GM06990 (cell line): ENCODE results near the gene PRRT3.
A peak's percentile ranks its signal among the peaks of the same experiment; 100 is the strongest.

Source experiments
- DNase-seq: peaks from one replicate; pipeline ENCODE4 v3.0.0-alpha.2; 2011; ENCODE audit not compliant: insufficient read length; ENCODE audit errors: extremely low read depth
- H3K27me3 ChIP-seq: replicated peaks from 2 replicates; pipeline ENCODE4 v1.6.0; 2011; ENCODE audit warnings: low read length; ENCODE audit not compliant: control insufficient read depth, insufficient read depth
- H3K36me3 ChIP-seq: 2 replicates; pipeline ENCODE4 v1.5.1; 2011; ENCODE audit warnings: low read length; ENCODE audit not compliant: control insufficient read depth, insufficient read depth
- H3K4me3 ChIP-seq: replicated peaks from 2 replicates; pipeline ENCODE4 v1.5.1; 2011; ENCODE audit warnings: low read depth, mild to moderate bottlenecking, control low read depth, low read length
- TF ChIP-seq, protein P1 (sequence below): IDR thresholded peaks from 2 replicates; pipeline ENCODE4 v1.5.1; 2011; ENCODE audit warnings: low read length, control low read depth, mild to moderate bottlenecking, inconsistent platforms; ENCODE audit not compliant: insufficient read depth, poor library complexity, severe bottlenecking

Gene PRRT3

GRCh38 chr3:9918261-9919038 is 33.8 kb downstream of the PRRT3 start:
- TF ChIP-seq, protein P1, sequence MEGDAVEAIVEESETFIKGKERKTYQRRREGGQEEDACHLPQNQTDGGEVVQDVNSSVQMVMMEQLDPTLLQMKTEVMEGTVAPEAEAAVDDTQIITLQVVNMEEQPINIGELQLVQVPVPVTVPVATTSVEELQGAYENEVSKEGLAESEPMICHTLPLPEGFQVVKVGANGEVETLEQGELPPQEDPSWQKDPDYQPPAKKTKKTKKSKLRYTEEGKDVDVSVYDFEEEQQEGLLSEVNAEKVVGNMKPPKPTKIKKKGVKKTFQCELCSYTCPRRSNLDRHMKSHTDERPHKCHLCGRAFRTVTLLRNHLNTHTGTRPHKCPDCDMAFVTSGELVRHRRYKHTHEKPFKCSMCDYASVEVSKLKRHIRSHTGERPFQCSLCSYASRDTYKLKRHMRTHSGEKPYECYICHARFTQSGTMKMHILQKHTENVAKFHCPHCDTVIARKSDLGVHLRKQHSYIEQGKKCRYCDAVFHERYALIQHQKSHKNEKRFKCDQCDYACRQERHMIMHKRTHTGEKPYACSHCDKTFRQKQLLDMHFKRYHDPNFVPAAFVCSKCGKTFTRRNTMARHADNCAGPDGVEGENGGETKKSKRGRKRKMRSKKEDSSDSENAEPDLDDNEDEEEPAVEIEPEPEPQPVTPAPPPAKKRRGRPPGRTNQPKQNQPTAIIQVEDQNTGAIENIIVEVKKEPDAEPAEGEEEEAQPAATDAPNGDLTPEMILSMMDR: no peak
- no peak for DNase-seq
- Histone ChIP-seq H3K27me3 (no peaks in the 10 kb centered on the region; the same call in none of the 2 replicates), H3K4me3 (no peak overlapping the region), H3K36me3 (no peaks in the 10 kb centered on the region)

GRCh38 chr3:9917820-9918219 is 34.4 kb downstream of the PRRT3 start:
- TF ChIP-seq, protein P1: no peak
- no peak for DNase-seq
- no peaks in the 10 kb centered on the region for H3K36me3 ChIP-seq
- no peaks in the 10 kb centered on the region; the same call in none of the 2 replicates for H3K27me3 ChIP-seq
- H3K4me3 ChIP-seq: no peak overlapping the region

DNA sequence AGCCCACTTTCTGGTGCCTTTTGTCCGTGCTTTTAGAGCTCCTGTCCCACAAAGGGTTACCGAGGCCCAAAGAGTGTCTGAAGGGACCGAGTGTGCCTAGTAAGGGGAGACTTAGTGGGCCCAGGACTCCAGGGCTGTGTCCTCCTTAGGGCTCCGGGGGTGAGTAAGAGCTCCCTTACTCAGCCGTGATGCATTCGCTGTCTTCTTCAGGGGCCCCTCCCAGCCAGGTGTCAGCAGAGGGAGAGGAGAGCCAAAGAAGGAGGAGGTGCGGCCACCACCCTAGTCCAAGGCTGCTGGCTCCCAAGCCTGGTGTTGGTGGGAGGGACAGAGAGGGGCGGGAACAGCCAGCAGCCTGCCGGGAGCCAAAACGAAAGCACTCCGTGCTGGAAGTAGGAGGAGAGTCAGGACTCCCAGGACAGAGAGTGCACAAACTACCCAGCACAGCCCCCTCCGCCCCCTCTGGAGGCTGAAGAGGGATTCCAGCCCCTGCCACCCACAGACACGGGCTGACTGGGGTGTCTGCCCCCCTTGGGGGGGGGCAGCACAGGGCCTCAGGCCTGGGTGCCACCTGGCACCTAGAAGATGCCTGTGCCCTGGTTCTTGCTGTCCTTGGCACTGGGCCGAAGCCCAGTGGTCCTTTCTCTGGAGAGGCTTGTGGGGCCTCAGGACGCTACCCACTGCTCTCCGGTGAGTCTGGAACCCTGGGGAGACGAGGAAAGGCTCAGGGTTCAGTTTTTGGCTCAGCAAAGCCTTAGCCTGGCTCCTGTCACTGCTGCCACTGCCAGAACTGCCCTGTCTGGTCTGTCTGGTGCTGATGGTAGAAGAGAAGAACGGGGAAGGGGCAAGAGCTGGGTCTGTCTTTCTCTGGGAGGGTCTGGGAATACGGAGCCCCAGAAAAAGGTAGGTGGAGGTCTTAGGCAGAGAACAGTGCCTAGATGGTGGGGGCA is 35.2 kb downstream of the PRRT3 start, which contains the start of gene IL17RC:
Gene IL17RC, plus strand, starts transcription at position 365 of the 947 bp plus-strand sequence. Its CDS starts 218 bp downstream, at position 583.
- H3K4me3 ChIP-seq: peak within 1 kb of the TSS; percentile 48
- TF ChIP-seq, protein P1: no peak
- no peaks in the 10 kb centered on the region for H3K36me3 ChIP-seq
- DNase-seq: no peak
- H3K27me3 ChIP-seq: no peaks in the 10 kb centered on the region; the same call in none of the 2 replicates

- H3K36me3 ChIP-seq: no peaks in the 10 kb centered on the region
- no peaks in the 10 kb centered on the region; the same call in none of the 2 replicates for H3K27me3 ChIP-seq
- TF ChIP-seq, protein P1: no peak
- DNase-seq: no peak
- H3K4me3 ChIP-seq: no peak overlapping the region
Observed at GRCh38 chr3:9916346-9916733, 35.9 kb downstream of the PRRT3 start.

DNA sequence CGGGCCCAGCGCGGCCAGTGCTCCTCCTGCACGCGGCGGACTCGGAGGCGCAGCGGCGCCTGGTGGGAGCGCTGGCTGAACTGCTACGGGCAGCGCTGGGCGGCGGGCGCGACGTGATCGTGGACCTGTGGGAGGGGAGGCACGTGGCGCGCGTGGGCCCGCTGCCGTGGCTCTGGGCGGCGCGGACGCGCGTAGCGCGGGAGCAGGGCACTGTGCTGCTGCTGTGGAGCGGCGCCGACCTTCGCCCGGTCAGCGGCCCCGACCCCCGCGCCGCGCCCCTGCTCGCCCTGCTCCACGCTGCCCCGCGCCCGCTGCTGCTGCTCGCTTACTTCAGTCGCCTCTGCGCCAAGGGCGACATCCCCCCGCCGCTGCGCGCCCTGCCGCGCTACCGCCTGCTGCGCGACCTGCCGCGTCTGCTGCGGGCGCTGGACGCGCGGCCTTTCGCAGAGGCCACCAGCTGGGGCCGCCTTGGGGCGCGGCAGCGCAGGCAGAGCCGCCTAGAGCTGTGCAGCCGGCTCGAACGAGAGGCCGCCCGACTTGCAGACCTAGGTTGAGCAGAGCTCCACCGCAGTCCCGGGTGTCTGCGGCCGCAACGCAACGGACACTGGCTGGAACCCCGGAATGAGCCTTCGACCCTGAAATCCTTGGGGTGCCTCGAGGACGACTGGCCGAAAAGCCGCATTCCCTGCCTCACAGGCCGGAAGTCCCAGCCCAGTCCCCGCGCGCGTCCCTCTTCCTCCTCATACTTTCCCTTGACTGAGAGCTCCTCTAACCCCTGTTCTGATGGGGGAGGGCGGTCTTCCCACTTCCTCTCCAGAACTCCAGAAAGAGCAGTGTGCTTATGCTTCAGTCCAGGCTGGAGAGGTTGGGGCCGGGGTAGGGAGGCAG is 36.7 kb downstream of the PRRT3 start:
- Histone ChIP-seq H3K36me3 (no peaks in the 10 kb centered on the region), H3K27me3 (no peaks in the 10 kb centered on the region; the same call in none of the 2 replicates), H3K4me3 (peak overlapping the region; percentile 48)
- peak; percentile 35 for DNase-seq
- TF ChIP-seq, protein P1: no peak
